Measurements from ENCODE around the gene SYT7.
A peak's percentile ranks its signal among the peaks of the same experiment; 100 is the strongest.

SYT7 gene

GRCh38 chr11:61497473-61497872, 83.4 kb downstream of the SYT7 start:
- peak; percentile 80 for FAIRE-seq
- DNase-seq (ENCODE audit: insufficient read length, low spot score), result no peak

GRCh38 chr11:61496602-61497400, 84.1 kb downstream of the SYT7 start:
- no peak for DNase-seq (ENCODE audit: insufficient read length, low spot score)
- FAIRE-seq, result peak; percentile 47
- TF ChIP-seq POLR2AphosphoS5 (IDR thresholded peaks at IDR 0.05; ENCODE audit: low read depth, low read length), result no peak
- TF ChIP-seq POU2F2 (IDR thresholded peaks at IDR 0.05; ENCODE audit: low read depth, low read length), result no peak
- no peak for TF ChIP-seq TAF1 (IDR thresholded peaks at IDR 0.05; ENCODE audit: low read depth, low read length)
- no peak for TF ChIP-seq POLR2A (IDR thresholded peaks at IDR 0.05; ENCODE audit: low read depth, low read length)
- no peak for TF ChIP-seq SPI1 (IDR thresholded peaks at IDR 0.05; ENCODE audit: low read depth, low read length)
- TF ChIP-seq PAX5 (IDR thresholded peaks at IDR 0.05; ENCODE audit: insufficient read depth, low read length, severe bottlenecking), result no peak

More at GRCh38 chr11:61497473-61497872, 83.4 kb downstream of the SYT7 start:
- TF ChIP-seq PAX5 (IDR thresholded peaks at IDR 0.05; ENCODE audit: insufficient read depth, low read length, severe bottlenecking), result no peak
- no peak for TF ChIP-seq SPI1 (IDR thresholded peaks at IDR 0.05; ENCODE audit: low read depth, low read length)
- no peak for TF ChIP-seq POLR2AphosphoS5 (IDR thresholded peaks at IDR 0.05; ENCODE audit: low read depth, low read length)
- TF ChIP-seq TAF1 (IDR thresholded peaks at IDR 0.05; ENCODE audit: low read depth, low read length), result no peak
- no peak for TF ChIP-seq POU2F2 (IDR thresholded peaks at IDR 0.05; ENCODE audit: low read depth, low read length)
- TF ChIP-seq POLR2A (IDR thresholded peaks at IDR 0.05; ENCODE audit: low read depth, low read length), result no peak

- no peak for DNase-seq (ENCODE audit: insufficient read length, low spot score)
- no peak for TF ChIP-seq PAX5 (IDR thresholded peaks at IDR 0.05; ENCODE audit: insufficient read depth, low read length, severe bottlenecking)
- TF ChIP-seq POLR2A (IDR thresholded peaks at IDR 0.05; ENCODE audit: low read depth, low read length), result no peak
- TF ChIP-seq SPI1 (IDR thresholded peaks at IDR 0.05; ENCODE audit: low read depth, low read length), result no peak
- no peak for FAIRE-seq
These were observed 84.9 kb downstream of the SYT7 start for GRCh38 chr11:61495801-61496601.

GRCh38 chr11:61494381-61494961, 86.4 kb downstream of the SYT7 start:
- FAIRE-seq (no peak), DNase-seq (ENCODE audit: insufficient read length, low spot score) (no peak)

GRCh38 chr11:61491736-61492395, 89.0 kb downstream of the SYT7 start:
- FAIRE-seq (no peak), DNase-seq (ENCODE audit: insufficient read length, low spot score) (no peak)
- TF ChIP-seq POU2F2 (IDR thresholded peaks at IDR 0.05; ENCODE audit: low read depth, low read length) (no peak), POLR2A (IDR thresholded peaks at IDR 0.05; ENCODE audit: low read depth, low read length) (no peak), TAF1 (IDR thresholded peaks at IDR 0.05; ENCODE audit: low read depth, low read length) (no peak), SPI1 (IDR thresholded peaks at IDR 0.05; ENCODE audit: low read depth, low read length) (no peak), POLR2AphosphoS5 (IDR thresholded peaks at IDR 0.05; ENCODE audit: low read depth, low read length) (no peak)

More at GRCh38 chr11:61494381-61494961, 86.4 kb downstream of the SYT7 start:
- TF ChIP-seq POLR2A (IDR thresholded peaks at IDR 0.05; ENCODE audit: low read depth, low read length) (no peak), PAX5 (IDR thresholded peaks at IDR 0.05; ENCODE audit: insufficient read depth, low read length, severe bottlenecking) (no peak), POU2F2 (IDR thresholded peaks at IDR 0.05; ENCODE audit: low read depth, low read length) (no peak), SPI1 (IDR thresholded peaks at IDR 0.05; ENCODE audit: low read depth, low read length) (no peak), POLR2AphosphoS5 (IDR thresholded peaks at IDR 0.05; ENCODE audit: low read depth, low read length) (no peak), TAF1 (IDR thresholded peaks at IDR 0.05; ENCODE audit: low read depth, low read length) (no peak)

GRCh38 chr11:61489833-61490721, 90.8 kb downstream of the SYT7 start:
- FAIRE-seq (no peak), DNase-seq (ENCODE audit: insufficient read length, low spot score) (no peak)
- TF ChIP-seq POU2F2 (IDR thresholded peaks at IDR 0.05; ENCODE audit: low read depth, low read length) (no peak), SPI1 (IDR thresholded peaks at IDR 0.05; ENCODE audit: low read depth, low read length) (no peak), TAF1 (IDR thresholded peaks at IDR 0.05; ENCODE audit: low read depth, low read length) (no peak), POLR2A (IDR thresholded peaks at IDR 0.05; ENCODE audit: low read depth, low read length) (no peak), PAX5 (IDR thresholded peaks at IDR 0.05; ENCODE audit: insufficient read depth, low read length, severe bottlenecking) (no peak), POLR2AphosphoS5 (IDR thresholded peaks at IDR 0.05; ENCODE audit: low read depth, low read length) (no peak)

GRCh38 chr11:61488651-61489291, 92.1 kb downstream of the SYT7 start:
- FAIRE-seq (no peak), DNase-seq (ENCODE audit: insufficient read length, low spot score) (no peak)
- no peak for TF ChIP-seq TAF1 (IDR thresholded peaks at IDR 0.05; ENCODE audit: low read depth, low read length)
- no peak for TF ChIP-seq SPI1 (IDR thresholded peaks at IDR 0.05; ENCODE audit: low read depth, low read length)
- TF ChIP-seq POLR2A (IDR thresholded peaks at IDR 0.05; ENCODE audit: low read depth, low read length), result no peak
- TF ChIP-seq PAX5 (IDR thresholded peaks at IDR 0.05; ENCODE audit: insufficient read depth, low read length, severe bottlenecking), result no peak
- no peak for TF ChIP-seq POU2F2 (IDR thresholded peaks at IDR 0.05; ENCODE audit: low read depth, low read length)
- no peak for TF ChIP-seq POLR2AphosphoS5 (IDR thresholded peaks at IDR 0.05; ENCODE audit: low read depth, low read length)

Measured in GM12891 (cell line).